ENCODE data around the gene THPO.

DNA sequence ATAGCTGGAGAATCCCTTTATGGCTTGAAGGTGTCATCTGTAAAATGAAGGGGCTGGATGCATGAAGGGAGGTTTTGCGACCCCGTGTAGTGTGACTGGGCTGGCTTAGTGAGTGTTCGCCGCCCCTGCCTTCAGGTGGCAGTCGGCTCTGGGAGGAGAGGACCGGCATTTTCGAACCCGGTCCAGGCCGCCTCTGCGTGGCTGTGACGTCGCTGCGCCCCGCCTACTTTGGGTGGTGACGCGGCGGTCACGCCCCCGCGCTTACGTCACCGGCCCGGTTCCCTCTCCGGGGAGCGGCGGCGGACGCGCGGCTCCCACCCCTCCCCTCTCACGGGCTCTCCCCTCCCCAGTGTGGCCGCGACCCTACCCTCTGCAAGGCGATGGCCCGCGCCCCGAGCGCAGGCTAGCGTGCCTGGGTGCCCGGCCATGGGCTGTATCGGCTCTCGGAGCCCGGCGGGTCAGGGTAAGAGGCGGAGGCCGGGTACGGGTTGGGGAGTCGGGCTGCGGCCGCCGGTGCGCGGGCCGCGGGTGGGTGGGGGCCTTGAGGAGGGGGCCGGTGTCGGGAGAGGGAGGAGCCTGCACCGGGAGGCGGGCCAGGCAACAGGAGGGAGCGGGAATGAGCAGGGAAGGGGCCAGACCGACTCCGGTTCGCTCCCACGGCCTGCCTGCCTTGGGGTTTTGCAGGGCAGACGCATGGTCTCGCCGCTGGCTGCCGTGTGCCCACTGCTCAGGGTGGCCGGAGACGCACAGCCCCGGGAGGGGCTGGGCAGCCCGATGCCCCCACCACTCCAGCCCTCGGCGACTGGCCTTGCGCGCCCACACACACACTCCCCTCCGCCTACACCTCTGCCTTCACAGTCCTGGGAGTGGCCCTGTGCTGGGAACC is 42.1 kb downstream of the THPO start:
- TF ChIP-seq EZH2 (IDR thresholded peaks at IDR 0.05; ENCODE audit: borderline replicate concordance, control insufficient read depth, low read depth, low read length): no peak
- TF ChIP-seq, protein P1, sequence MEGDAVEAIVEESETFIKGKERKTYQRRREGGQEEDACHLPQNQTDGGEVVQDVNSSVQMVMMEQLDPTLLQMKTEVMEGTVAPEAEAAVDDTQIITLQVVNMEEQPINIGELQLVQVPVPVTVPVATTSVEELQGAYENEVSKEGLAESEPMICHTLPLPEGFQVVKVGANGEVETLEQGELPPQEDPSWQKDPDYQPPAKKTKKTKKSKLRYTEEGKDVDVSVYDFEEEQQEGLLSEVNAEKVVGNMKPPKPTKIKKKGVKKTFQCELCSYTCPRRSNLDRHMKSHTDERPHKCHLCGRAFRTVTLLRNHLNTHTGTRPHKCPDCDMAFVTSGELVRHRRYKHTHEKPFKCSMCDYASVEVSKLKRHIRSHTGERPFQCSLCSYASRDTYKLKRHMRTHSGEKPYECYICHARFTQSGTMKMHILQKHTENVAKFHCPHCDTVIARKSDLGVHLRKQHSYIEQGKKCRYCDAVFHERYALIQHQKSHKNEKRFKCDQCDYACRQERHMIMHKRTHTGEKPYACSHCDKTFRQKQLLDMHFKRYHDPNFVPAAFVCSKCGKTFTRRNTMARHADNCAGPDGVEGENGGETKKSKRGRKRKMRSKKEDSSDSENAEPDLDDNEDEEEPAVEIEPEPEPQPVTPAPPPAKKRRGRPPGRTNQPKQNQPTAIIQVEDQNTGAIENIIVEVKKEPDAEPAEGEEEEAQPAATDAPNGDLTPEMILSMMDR (IDR thresholded peaks at IDR 0.05 in 2 of 3, conservative IDR thresholded peaks at IDR 0.05 in 1 of 3; ENCODE audit: control insufficient read depth in 2 of 3, extremely low read depth in 1 of 3, insufficient read depth in 1 of 3, low read depth in 3 of 3, low read length in 3 of 3): no peak
- 0 out of 2 replicates have a peak, but pooled peaks have one; percentile 9 for TF ChIP-seq RFX5 (IDR thresholded peaks at IDR 0.05; ENCODE audit: low read depth, low read length)
- no peak for TF ChIP-seq FOXM1 (IDR thresholded peaks at IDR 0.05; ENCODE audit: low read depth, low read length)
